Measurements from ENCODE around the gene RNF26. TPM values are rescaled to one million over a fixed set of nuclear protein-coding genes. Genes with fewer than 3 reads are reported as not detected.

The RNF26 gene
- total RNA-seq, 2 donors from 2014 or later: 22.9 to 46.6 TPM

DNA sequence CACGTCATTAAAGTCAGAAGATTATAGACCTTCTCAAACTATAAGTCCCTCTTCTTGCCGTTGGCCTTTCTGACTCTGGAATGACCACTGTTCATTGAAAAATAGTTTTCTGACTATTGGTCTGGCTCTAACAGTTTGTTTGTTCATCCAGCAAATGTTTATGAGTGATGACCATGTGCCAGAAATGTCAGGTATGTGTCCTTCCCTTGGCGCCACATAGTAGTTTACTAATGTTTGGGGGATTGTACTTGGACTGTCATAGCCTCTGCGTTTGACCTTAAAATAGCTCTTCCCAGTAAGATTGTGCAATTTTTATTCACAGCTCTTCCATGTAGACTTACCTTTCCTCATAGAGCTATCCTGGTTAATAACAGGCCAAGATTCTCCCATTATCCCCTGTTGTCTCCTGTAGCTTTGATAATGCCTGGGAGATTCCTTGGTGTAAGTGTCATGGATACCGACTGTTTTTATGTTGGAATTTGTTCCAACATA is 31.1 kb upstream of the RNF26 start:
- H3K4me1 ChIP-seq: no peaks in the 10 kb centered on the region

DNA sequence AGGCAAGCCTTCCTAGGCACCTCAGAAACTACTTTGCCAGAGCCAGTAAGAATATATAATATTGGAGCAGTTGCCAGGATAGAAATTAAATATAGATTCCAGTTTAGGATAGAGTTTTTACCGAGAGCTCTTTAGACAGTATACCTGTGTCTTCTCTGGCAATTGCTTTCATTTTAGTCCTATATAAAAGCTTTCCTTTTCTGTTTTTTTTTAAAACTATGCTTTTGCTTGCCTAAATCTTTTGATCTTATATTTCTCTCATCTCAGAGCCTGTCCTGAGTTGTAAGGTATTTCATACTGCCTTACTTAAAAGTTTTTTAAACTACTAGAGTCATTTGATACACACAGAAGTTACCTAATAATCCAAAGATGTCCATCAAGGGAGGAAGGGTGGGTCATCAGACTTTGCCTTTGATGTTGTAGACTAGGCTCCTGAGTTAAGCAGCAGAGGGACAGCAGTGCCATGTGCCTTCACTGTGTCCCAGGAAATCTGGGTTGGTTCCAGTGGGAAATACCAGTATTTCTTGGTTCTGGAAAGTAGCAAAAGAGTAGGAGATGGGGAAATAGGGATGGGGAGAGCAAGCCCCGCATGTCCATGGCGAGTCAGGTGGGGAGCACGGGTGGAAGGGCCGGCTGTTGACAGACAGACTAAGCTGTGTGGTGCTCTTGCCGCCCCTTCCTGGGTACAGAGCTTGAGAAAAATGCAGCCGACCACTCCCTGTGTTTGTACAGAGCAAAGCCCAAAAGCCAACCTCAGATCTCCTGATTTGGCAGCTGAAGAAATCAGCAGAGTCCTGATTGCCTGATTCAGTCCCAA is 28.6 kb upstream of the RNF26 start:
- H3K9me3 ChIP-seq: no peaks in the 10 kb centered on the region
- H3K27ac ChIP-seq: no peak overlapping the region
- no peaks in the 10 kb centered on the region for H3K4me1 ChIP-seq
- H3K4me3 ChIP-seq: no peak overlapping the region
- TF ChIP-seq, protein P1, sequence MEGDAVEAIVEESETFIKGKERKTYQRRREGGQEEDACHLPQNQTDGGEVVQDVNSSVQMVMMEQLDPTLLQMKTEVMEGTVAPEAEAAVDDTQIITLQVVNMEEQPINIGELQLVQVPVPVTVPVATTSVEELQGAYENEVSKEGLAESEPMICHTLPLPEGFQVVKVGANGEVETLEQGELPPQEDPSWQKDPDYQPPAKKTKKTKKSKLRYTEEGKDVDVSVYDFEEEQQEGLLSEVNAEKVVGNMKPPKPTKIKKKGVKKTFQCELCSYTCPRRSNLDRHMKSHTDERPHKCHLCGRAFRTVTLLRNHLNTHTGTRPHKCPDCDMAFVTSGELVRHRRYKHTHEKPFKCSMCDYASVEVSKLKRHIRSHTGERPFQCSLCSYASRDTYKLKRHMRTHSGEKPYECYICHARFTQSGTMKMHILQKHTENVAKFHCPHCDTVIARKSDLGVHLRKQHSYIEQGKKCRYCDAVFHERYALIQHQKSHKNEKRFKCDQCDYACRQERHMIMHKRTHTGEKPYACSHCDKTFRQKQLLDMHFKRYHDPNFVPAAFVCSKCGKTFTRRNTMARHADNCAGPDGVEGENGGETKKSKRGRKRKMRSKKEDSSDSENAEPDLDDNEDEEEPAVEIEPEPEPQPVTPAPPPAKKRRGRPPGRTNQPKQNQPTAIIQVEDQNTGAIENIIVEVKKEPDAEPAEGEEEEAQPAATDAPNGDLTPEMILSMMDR (IDR thresholded peaks at IDR 0.05): no peak
- intact Hi-C loops (cut with DNase I): no loop called here
- no peak overlapping the region for H3K9ac ChIP-seq (ENCODE audit: low read depth in 2 of 2, low read length in 2 of 2)
- no peaks in the 10 kb centered on the region for H3K27me3 ChIP-seq
- H3K36me3 ChIP-seq: no peaks in the 10 kb centered on the region
- DNase-seq: no peak

More for the DNA sequence above, 31.1 kb upstream of the RNF26 start:
- Histone ChIP-seq H3K27me3 (no peaks in the 10 kb centered on the region), H3K9ac (ENCODE audit: low read depth in 2 of 2, low read length in 2 of 2) (no peak overlapping the region), H3K36me3 (peaks cover 5% of the 10 kb centered on the region), H3K27ac (no peak overlapping the region), H3K9me3 (no peaks in the 10 kb centered on the region), H3K4me3 (no peak overlapping the region)
- intact Hi-C loops (cut with DNase I): no loop called here
- TF ChIP-seq, protein P1 (IDR thresholded peaks at IDR 0.05): no peak
- DNase-seq: no peak

DNA sequence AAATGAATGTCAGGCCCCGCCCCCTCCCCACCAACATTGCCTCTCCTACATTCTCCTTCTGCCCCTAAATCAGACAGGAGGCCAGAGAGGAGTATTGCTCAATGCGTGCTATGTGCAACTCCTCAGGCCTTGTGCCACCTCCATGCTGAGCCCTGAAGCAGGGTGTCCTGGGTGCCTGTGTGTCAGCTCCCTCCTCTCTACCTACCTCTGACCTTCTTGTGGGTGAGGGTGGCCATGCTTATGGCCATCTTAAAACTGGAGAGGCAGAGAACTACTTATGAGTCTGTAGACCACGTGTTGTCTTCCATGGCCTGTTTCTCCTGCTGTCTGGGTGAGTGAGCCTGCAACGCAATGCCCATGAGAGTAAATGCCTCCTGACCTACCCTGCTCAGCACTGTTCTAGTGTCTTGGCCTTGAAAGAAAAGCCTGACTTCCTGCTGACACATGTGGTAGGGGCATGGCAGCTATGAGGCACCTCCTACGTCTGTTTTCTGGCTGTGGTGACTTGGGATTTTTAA is 27.9 kb upstream of the RNF26 start:
- H3K9me3 ChIP-seq: no peaks in the 10 kb centered on the region
- no peaks in the 10 kb centered on the region for H3K27me3 ChIP-seq
- H3K9ac ChIP-seq (ENCODE audit: low read depth in 2 of 2, low read length in 2 of 2): no peak overlapping the region
- no peaks in the 10 kb centered on the region for H3K4me1 ChIP-seq
- H3K4me3 ChIP-seq: no peak overlapping the region
- TF ChIP-seq, protein P1 (IDR thresholded peaks at IDR 0.05): no peak
- H3K27ac ChIP-seq: no peak overlapping the region
- intact Hi-C loops (cut with DNase I): no loop called here
- no peak for DNase-seq
- H3K36me3 ChIP-seq: no peaks in the 10 kb centered on the region

DNA sequence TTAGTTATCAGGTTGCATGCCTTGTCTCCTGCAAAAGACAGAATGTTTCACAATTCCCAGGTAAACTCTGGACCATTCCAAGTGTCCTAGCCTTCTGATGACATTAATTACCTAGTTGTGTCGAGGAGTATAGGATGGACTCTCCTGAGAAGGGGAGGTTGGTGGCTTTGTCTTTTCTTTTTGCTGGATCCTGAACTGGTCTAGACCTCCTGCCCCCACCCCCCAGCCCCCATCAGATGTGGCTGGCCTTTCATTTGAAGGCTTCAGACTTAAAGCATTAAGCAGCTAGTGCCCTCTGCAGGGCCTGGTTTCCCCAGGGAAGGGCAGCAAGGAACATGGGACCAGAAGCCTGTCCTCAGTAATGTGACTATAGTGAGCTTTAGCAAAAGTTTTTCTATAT is 27.1 kb upstream of the RNF26 start:
- TF ChIP-seq, protein P1 (IDR thresholded peaks at IDR 0.05): no peak
- Histone ChIP-seq H3K27ac (no peak overlapping the region), H3K4me3 (no peak overlapping the region), H3K27me3 (no peaks in the 10 kb centered on the region), H3K9ac (ENCODE audit: low read depth in 2 of 2, low read length in 2 of 2) (no peak overlapping the region), H3K36me3 (no peaks in the 10 kb centered on the region), H3K9me3 (no peaks in the 10 kb centered on the region), H3K4me1 (no peaks in the 10 kb centered on the region)
- intact Hi-C loops (cut with DNase I): no loop called here
- DNase-seq: no peak

DNA sequence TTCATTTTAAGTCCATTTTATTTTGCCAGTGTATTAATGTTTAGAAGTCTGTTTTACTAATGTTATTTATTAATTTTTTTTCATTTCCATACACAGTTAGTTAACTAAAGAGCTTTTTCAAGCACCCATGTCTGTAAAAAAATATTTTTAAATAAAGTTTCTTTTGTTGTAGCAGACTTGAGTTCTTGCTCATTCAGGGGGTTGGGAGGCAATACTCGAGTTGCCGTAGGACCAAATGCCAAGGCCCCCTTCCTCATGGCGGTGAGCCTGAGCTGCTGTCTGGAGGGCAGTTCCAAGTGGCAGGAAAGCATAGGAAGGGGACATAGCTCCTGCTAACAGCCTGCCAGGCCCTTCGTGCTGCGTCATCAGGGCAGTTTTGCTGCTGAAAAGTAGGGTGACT is 26.4 kb upstream of the RNF26 start:
- intact Hi-C loops (cut with DNase I): no loop called here
- Histone ChIP-seq H3K4me3 (no peak overlapping the region), H3K4me1 (no peaks in the 10 kb centered on the region), H3K9ac (ENCODE audit: low read depth in 2 of 2, low read length in 2 of 2) (no peak overlapping the region), H3K27me3 (no peaks in the 10 kb centered on the region), H3K27ac (no peak overlapping the region), H3K36me3 (no peaks in the 10 kb centered on the region), H3K9me3 (no peaks in the 10 kb centered on the region)
- TF ChIP-seq, protein P1 (IDR thresholded peaks at IDR 0.05): no peak
- DNase-seq: no peak
